SU-DHL-6 (cell line): Measurements from ENCODE around the gene UACA.

Source experiments
- H2AFZ ChIP-seq: fragments of 200-600 bp; sonication (generic); 2 replicates; pipeline ENCODE4 v1.6.1; 2014; ENCODE audit warnings: low read depth, mild to moderate bottlenecking, moderate library complexity, mixed read lengths, antibody characterized with exemption, low read length; ENCODE audit not compliant: severe bottlenecking
- H3F3A ChIP-seq: fragments of 200-600 bp; shearing (Covaris generic); 2 replicates; pipeline ENCODE4 v1.6.0; 2016; ENCODE audit warnings: antibody characterized with exemption, mild to moderate bottlenecking; ENCODE audit not compliant: insufficient read depth
- H3K27ac ChIP-seq: fragments of 200-600 bp; sonication (generic); 2 replicates; pipeline ENCODE4 v1.5.1; 2016; ENCODE audit warnings: low read depth, mild to moderate bottlenecking, low read length, moderate library complexity, mixed read lengths
- H3K27me3 ChIP-seq: fragments of 200-600 bp; sonication (generic), shearing (Covaris generic); 2 replicates; pipeline ENCODE4 v1.6.0; 2014; ENCODE audit warnings: mild to moderate bottlenecking, low read length
- H3K36me3 ChIP-seq: fragments of 200-600 bp; sonication (generic); 2 replicates; pipeline ENCODE4 v1.6.1; 2014; ENCODE audit warnings: mild to moderate bottlenecking, low read length, mixed read lengths
- H3K4me2 ChIP-seq: fragments of 300-600, 200-600 bp; shearing (Covaris generic), sonication (generic); 2 replicates; pipeline ENCODE4 v1.6.0; 2014; ENCODE audit warnings: low read length, low read depth, mild to moderate bottlenecking; ENCODE audit not compliant: poor library complexity, severe bottlenecking
- H3K4me3 ChIP-seq: fragments of 200-600 bp; sonication (generic); 2 replicates; pipeline ENCODE4 v1.5.1; 2014; ENCODE audit warnings: antibody characterized with exemption, low read length, mild to moderate bottlenecking, mixed read lengths; ENCODE audit not compliant: insufficient read depth, poor library complexity, severe bottlenecking
- H3K79me2 ChIP-seq: fragments of 200-600 bp; sonication (generic); 2 replicates; pipeline ENCODE4 v1.6.1; 2014; ENCODE audit warnings: mild to moderate bottlenecking, low read length, moderate library complexity; ENCODE audit not compliant: insufficient read depth
- H3K9ac ChIP-seq: fragments of 200-600 bp; sonication (generic); 2 replicates; pipeline ENCODE4 v1.7.0; 2014; ENCODE audit warnings: mild to moderate bottlenecking, low read length
- H3K9me2 ChIP-seq: fragments of 200-600 bp; sonication (generic); replicated peaks from 2 replicates; pipeline ENCODE4 v1.6.1; 2014; ENCODE audit warnings: low read length; ENCODE audit not compliant: insufficient read depth
- H3K9me3 ChIP-seq: fragments of 200-600 bp; sonication (generic); 2 replicates; pipeline ENCODE4 v1.6.1; 2014; ENCODE audit warnings: low read length, mixed read lengths; ENCODE audit not compliant: insufficient read depth
- H4K20me1 ChIP-seq: fragments of 200-600 bp; sonication (generic); 2 replicates; pipeline ENCODE4 v1.6.1; 2014; ENCODE audit warnings: low read depth, mild to moderate bottlenecking, antibody characterized with exemption, low read length, moderate library complexity, mixed read lengths
- CTCF ChIP-seq: fragments of 200-600 bp; sonication (generic); IDR thresholded peaks from one replicate; pipeline ENCODE4 v1.5.1; 2017; ENCODE audit warnings: antibody characterized with exemption, mild to moderate bottlenecking, low read length, moderate library complexity; ENCODE audit not compliant: insufficient read depth, poor library complexity, severe bottlenecking
- EZH2phosphoT487 ChIP-seq: fragments of 200-600 bp; sonication (generic), shearing (Covaris generic); conservative IDR thresholded peaks from 2 replicates; pipeline ENCODE4 v1.6.1; 2018; ENCODE audit warnings: mild to moderate bottlenecking, antibody characterized with exemption, low read length, moderate library complexity, mixed read lengths

UACA gene

GRCh38 chr15:70651303-70651845, 112.0 kb downstream of the UACA start:
- no peaks in the 10 kb centered on the region for H3F3A ChIP-seq
- H3K36me3 ChIP-seq: no peaks in the 10 kb centered on the region
- no peak overlapping the region for H3K4me3 ChIP-seq
- no peaks in the 10 kb centered on the region for H3K27me3 ChIP-seq
- H2AFZ ChIP-seq: no peak overlapping the region
- H4K20me1 ChIP-seq: no peaks in the 10 kb centered on the region
- no peaks in the 10 kb centered on the region for H3K9me3 ChIP-seq
- TF ChIP-seq EZH2phosphoT487: no peak
- no peak overlapping the region for H3K27ac ChIP-seq
- H3K9ac ChIP-seq: no peak overlapping the region
- H3K9me2 ChIP-seq: no peaks in the 10 kb centered on the region
- H3K4me2 ChIP-seq: no peak overlapping the region
- no peaks in the 10 kb centered on the region for H3K79me2 ChIP-seq

- Histone ChIP-seq H3K79me2 (no peaks in the 10 kb centered on the region), H3K9me3 (no peaks in the 10 kb centered on the region), H3K4me2 (no peak overlapping the region), H3K9me2 (no peaks in the 10 kb centered on the region), H3K9ac (no peak overlapping the region), H3K27me3 (no peaks in the 10 kb centered on the region), H3K36me3 (no peaks in the 10 kb centered on the region), H3F3A (no peaks in the 10 kb centered on the region), H4K20me1 (no peaks in the 10 kb centered on the region), H3K27ac (no peak overlapping the region), H3K4me3 (no peak overlapping the region), H2AFZ (no peak overlapping the region)
- TF ChIP-seq EZH2phosphoT487 (no peak), CTCF (no peak)
Observed at GRCh38 chr15:70650567-70651302, 112.6 kb downstream of the UACA start.

GRCh38 chr15:70647396-70647795, 116.0 kb downstream of the UACA start:
- Histone ChIP-seq H3K9ac (no peak overlapping the region), H3K36me3 (no peaks in the 10 kb centered on the region), H3K27ac (no peak overlapping the region), H2AFZ (no peak overlapping the region), H3K4me3 (no peak overlapping the region), H3K27me3 (no peaks in the 10 kb centered on the region), H3F3A (no peaks in the 10 kb centered on the region), H3K9me2 (no peaks in the 10 kb centered on the region), H3K9me3 (no peaks in the 10 kb centered on the region), H4K20me1 (no peaks in the 10 kb centered on the region), H3K79me2 (no peaks in the 10 kb centered on the region), H3K4me2 (no peak overlapping the region)
- TF ChIP-seq CTCF (no peak), EZH2phosphoT487 (no peak)

- Histone ChIP-seq H3K4me3 (no peak overlapping the region), H3K79me2 (no peaks in the 10 kb centered on the region), H3K9me2 (no peaks in the 10 kb centered on the region), H3F3A (no peaks in the 10 kb centered on the region), H3K36me3 (no peaks in the 10 kb centered on the region), H3K4me2 (no peak overlapping the region), H3K9me3 (no peaks in the 10 kb centered on the region), H3K9ac (no peak overlapping the region), H3K27ac (no peak overlapping the region), H4K20me1 (no peaks in the 10 kb centered on the region), H2AFZ (no peak overlapping the region), H3K27me3 (no peaks in the 10 kb centered on the region)
- no peak for TF ChIP-seq CTCF
Observed at GRCh38 chr15:70646169-70646568, 117.2 kb downstream of the UACA start.
